SU-DHL-6 (cell line): ENCODE data around the gene POLD3.

ENCODE experiments used
- H2AFZ ChIP-seq: fragments of 200-600 bp; sonication (generic); 2 replicates; pipeline ENCODE4 v1.6.1; 2014; ENCODE audit warnings: low read depth, mild to moderate bottlenecking, moderate library complexity, mixed read lengths, antibody characterized with exemption, low read length; ENCODE audit not compliant: severe bottlenecking
- H3F3A ChIP-seq: fragments of 200-600 bp; shearing (Covaris generic); 2 replicates; pipeline ENCODE4 v1.6.0; 2016; ENCODE audit warnings: antibody characterized with exemption, mild to moderate bottlenecking; ENCODE audit not compliant: insufficient read depth
- H3K27ac ChIP-seq: fragments of 200-600 bp; sonication (generic); 2 replicates; pipeline ENCODE4 v1.5.1; 2016; ENCODE audit warnings: low read depth, mild to moderate bottlenecking, low read length, moderate library complexity, mixed read lengths
- H3K27me3 ChIP-seq: fragments of 200-600 bp; sonication (generic), shearing (Covaris generic); 2 replicates; pipeline ENCODE4 v1.6.0; 2014; ENCODE audit warnings: mild to moderate bottlenecking, low read length
- H3K36me3 ChIP-seq: fragments of 200-600 bp; sonication (generic); 2 replicates; pipeline ENCODE4 v1.6.1; 2014; ENCODE audit warnings: mild to moderate bottlenecking, low read length, mixed read lengths
- H3K4me2 ChIP-seq: fragments of 300-600, 200-600 bp; shearing (Covaris generic), sonication (generic); 2 replicates; pipeline ENCODE4 v1.6.0; 2014; ENCODE audit warnings: low read length, low read depth, mild to moderate bottlenecking; ENCODE audit not compliant: poor library complexity, severe bottlenecking
- H3K4me3 ChIP-seq: fragments of 200-600 bp; sonication (generic); 2 replicates; pipeline ENCODE4 v1.5.1; 2014; ENCODE audit warnings: antibody characterized with exemption, low read length, mild to moderate bottlenecking, mixed read lengths; ENCODE audit not compliant: insufficient read depth, poor library complexity, severe bottlenecking
- H3K79me2 ChIP-seq: fragments of 200-600 bp; sonication (generic); 2 replicates; pipeline ENCODE4 v1.6.1; 2014; ENCODE audit warnings: mild to moderate bottlenecking, low read length, moderate library complexity; ENCODE audit not compliant: insufficient read depth
- H3K9ac ChIP-seq: fragments of 200-600 bp; sonication (generic); 2 replicates; pipeline ENCODE4 v1.7.0; 2014; ENCODE audit warnings: mild to moderate bottlenecking, low read length
- H3K9me2 ChIP-seq: fragments of 200-600 bp; sonication (generic); replicated peaks from 2 replicates; pipeline ENCODE4 v1.6.1; 2014; ENCODE audit warnings: low read length; ENCODE audit not compliant: insufficient read depth
- H3K9me3 ChIP-seq: fragments of 200-600 bp; sonication (generic); 2 replicates; pipeline ENCODE4 v1.6.1; 2014; ENCODE audit warnings: low read length, mixed read lengths; ENCODE audit not compliant: insufficient read depth
- H4K20me1 ChIP-seq: fragments of 200-600 bp; sonication (generic); 2 replicates; pipeline ENCODE4 v1.6.1; 2014; ENCODE audit warnings: low read depth, mild to moderate bottlenecking, antibody characterized with exemption, low read length, moderate library complexity, mixed read lengths
- CTCF ChIP-seq: fragments of 200-600 bp; sonication (generic); IDR thresholded peaks from one replicate; pipeline ENCODE4 v1.5.1; 2017; ENCODE audit warnings: antibody characterized with exemption, mild to moderate bottlenecking, low read length, moderate library complexity; ENCODE audit not compliant: insufficient read depth, poor library complexity, severe bottlenecking
- EZH2phosphoT487 ChIP-seq: fragments of 200-600 bp; sonication (generic), shearing (Covaris generic); conservative IDR thresholded peaks from 2 replicates; pipeline ENCODE4 v1.6.1; 2018; ENCODE audit warnings: mild to moderate bottlenecking, antibody characterized with exemption, low read length, moderate library complexity, mixed read lengths

The POLD3 gene

GRCh38 chr11:74683941-74684481 is 91.6 kb downstream of the POLD3 start:
- H3K9ac ChIP-seq, result no peak overlapping the region
- H2AFZ ChIP-seq, result no peak overlapping the region
- H3K79me2 ChIP-seq, result no peaks in the 10 kb centered on the region
- TF ChIP-seq EZH2phosphoT487, result no peak
- TF ChIP-seq CTCF, result no peak
- no peaks in the 10 kb centered on the region for H3K9me2 ChIP-seq
- H3K36me3 ChIP-seq, result no peaks in the 10 kb centered on the region
- H4K20me1 ChIP-seq, result no peaks in the 10 kb centered on the region
- H3K27ac ChIP-seq, result no peak overlapping the region
- no peaks in the 10 kb centered on the region for H3F3A ChIP-seq
- H3K9me3 ChIP-seq, result no peaks in the 10 kb centered on the region
- H3K4me3 ChIP-seq, result no peak overlapping the region
- no peak overlapping the region for H3K4me2 ChIP-seq
- no peaks in the 10 kb centered on the region for H3K27me3 ChIP-seq

DNA sequence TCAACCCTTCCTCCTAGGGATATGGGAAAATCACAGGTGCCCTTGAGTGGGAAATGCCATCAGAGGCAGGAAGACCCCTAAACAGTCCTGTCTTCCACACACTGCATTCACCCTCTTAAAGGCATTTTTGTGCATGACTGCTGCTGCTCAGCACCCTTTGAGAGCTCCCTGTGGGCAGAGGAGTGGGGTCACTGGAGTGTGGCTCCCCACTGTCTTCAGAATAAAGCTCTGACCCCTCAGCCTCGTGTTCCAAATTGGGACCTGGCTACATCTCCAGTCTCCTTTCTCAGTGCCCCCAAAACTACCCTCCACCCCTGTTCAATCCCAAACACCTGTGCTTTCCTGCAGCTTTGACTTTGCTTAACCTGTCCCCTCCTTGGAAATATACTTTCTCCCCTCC is 92.3 kb downstream of the POLD3 start:
- no peaks in the 10 kb centered on the region for H3F3A ChIP-seq
- no peak for TF ChIP-seq CTCF
- TF ChIP-seq EZH2phosphoT487, result no peak

DNA sequence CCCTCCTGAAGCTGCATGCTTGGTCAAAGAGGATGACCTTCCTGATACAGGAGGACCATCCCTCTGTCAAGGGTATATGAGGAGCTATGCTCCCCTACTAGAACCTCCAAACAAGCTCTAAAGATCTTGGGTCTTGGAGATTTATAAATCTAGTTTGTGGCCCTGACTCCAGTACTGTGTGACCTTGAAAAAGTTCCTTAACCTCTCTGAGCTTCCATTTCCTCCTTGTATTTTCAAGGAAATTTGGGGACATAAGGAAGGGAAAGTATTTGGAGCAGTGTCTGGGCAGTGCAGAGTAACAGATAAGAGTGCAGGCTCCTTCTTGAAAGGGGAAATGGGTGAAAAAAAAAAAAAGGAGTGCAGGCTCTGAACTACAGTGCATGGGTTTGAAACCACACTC is 93.0 kb downstream of the POLD3 start:
- Histone ChIP-seq H3K4me3 (no peak overlapping the region), H3K36me3 (no peaks in the 10 kb centered on the region), H3K9me2 (no peaks in the 10 kb centered on the region), H3K9ac (no peak overlapping the region), H3F3A (no peaks in the 10 kb centered on the region), H4K20me1 (no peaks in the 10 kb centered on the region), H3K9me3 (no peaks in the 10 kb centered on the region), H3K79me2 (no peaks in the 10 kb centered on the region), H3K27me3 (no peaks in the 10 kb centered on the region), H3K4me2 (no peak overlapping the region), H3K27ac (no peak overlapping the region), H2AFZ (no peak overlapping the region)
- TF ChIP-seq CTCF, result no peak
- TF ChIP-seq EZH2phosphoT487, result no peak

More for the DNA sequence above, 92.3 kb downstream of the POLD3 start:
- Histone ChIP-seq H3K36me3 (no peaks in the 10 kb centered on the region), H2AFZ (no peak overlapping the region), H3K4me2 (no peak overlapping the region), H3K27me3 (no peaks in the 10 kb centered on the region), H4K20me1 (no peaks in the 10 kb centered on the region), H3K79me2 (no peaks in the 10 kb centered on the region), H3K9me2 (no peaks in the 10 kb centered on the region), H3K9me3 (no peaks in the 10 kb centered on the region), H3K4me3 (no peak overlapping the region), H3K9ac (no peak overlapping the region), H3K27ac (no peak overlapping the region)
